Right lobe of liver (tissue), 6 donors: ENCODE measurements around the gene ALG1L2. TPM values are rescaled to one million over a fixed set of nuclear protein-coding genes. Genes with fewer than 3 reads are reported as not detected.
A peak's percentile ranks its signal among the peaks of the same experiment; 100 is the strongest.
"Not testable (repeated sequence)": the region's sequence is repeated elsewhere in the genome, so short reads cannot be mapped to it uniquely, and the experiment has no call there.

ENCODE experiments used
- ATAC-seq, 4 donors: fragments of 200-7000 bp; cut with Tn5 transposase; one replicate each; pipeline ENCODE4 v1.9.1; 2020; ENCODE audit warnings: mild to moderate bottlenecking in 4 of 4, moderate library complexity in 4 of 4
- DNase-seq, 3 donors: peaks; one replicate each; pipeline ENCODE4 v3.0.0-alpha.2; 2020
- H3K27ac ChIP-seq, 3 donors: fragments of 200-600 bp; one replicate each; pipeline ENCODE4 v1.8.0; 2022
- H3K27me3 ChIP-seq, 2 donors: fragments of 200-600 bp; one replicate each; pipeline ENCODE4 v1.8.0; 2022
- H3K36me3 ChIP-seq, 4 donors: fragments of 200-600 bp; sonication (generic) in 1 of 4; one replicate each; pipeline versions ENCODE4 v1.5.1 to v1.8.0; 2017 to 2022; ENCODE audit warnings: control low read depth in 1 of 4
- H3K4me1 ChIP-seq, 4 donors: fragments of 200-600 bp; sonication (generic) in 1 of 4; one replicate each; pipeline versions ENCODE4 v1.5.1 to v1.8.0; 2017 to 2022; ENCODE audit warnings: control low read depth in 1 of 4
- H3K4me3 ChIP-seq, 3 donors: fragments of 200-600 bp; one replicate each; pipeline ENCODE4 v1.8.0; 2022
- H3K9me3 ChIP-seq, 4 donors: fragments of 200-600 bp; sonication (generic) in 1 of 4; one replicate each; pipeline versions ENCODE4 v1.5.1 to v1.8.0; 2017 to 2022; ENCODE audit warnings: control low read depth in 1 of 4
- CTCF ChIP-seq, 4 donors: fragments of 200-600 bp in 3 of 4; fragments of 450-650 bp in 1 of 4; IDR thresholded peaks; one replicate each; pipeline versions ENCODE4 v1.5.1 to v1.8.0; 2016 to 2022; ENCODE audit warnings: antibody characterized with exemption in 4 of 4, mild to moderate bottlenecking in 2 of 4
- POLR2A ChIP-seq: fragments of 450-650 bp; IDR thresholded peaks from one replicate; pipeline ENCODE4 v1.6.1; 2017; ENCODE audit warnings: antibody characterized with exemption, mild to moderate bottlenecking
- WGBS: methylation state at CpG from one replicate; pipeline ENCODE4 v1.1.6; 2018; ENCODE audit warnings: low coverage, low lambda C conversion rate; ENCODE audit not compliant: insufficient coverage; ENCODE audit errors: missing lambda C conversion rate; 5-methylcytosine and 5-hydroxymethylcytosine counted together
- intact Hi-C, 2 donors: fragments of 100-400 bp; cut with DNase I; formaldehyde crosslinking; loops; one replicate each; pipeline versions ENCODE4 v1.11.2 to v1.14.1; 2022
- total RNA-seq, 6 experiments: library from RNA; depleted of rRNA in 2 of 6; stranded (reverse); fragments of >200 nt in 2 of 6; fragmentation: NEBNext Ultra II Directional in 3 of 6; extraction: Animal tissue kit (Norgen Biotek cat#: 25700) in 3 of 6; gene quantifications; one replicate each; pipeline versions ENCODE4 v1.1.0 to v1.2.4, GENCODE V29; 2016 to 2023
- donor health status: DM: no; HTN: yes; CAD: no.
- donor health status: DM: no; HTN: no; CAD: no.
- donor health status: DM: no; HTN: no; CAD: no.
- donor health status: DM: no; HTN: yes; CAD: no.
- donor health status: DM: no; HTN: yes; CAD: no.

ALG1L2 gene
- total RNA-seq, 6 experiments from 2014 or later = 0.61 to 1.3 TPM; not detected in 4

GRCh38 chr3:130111865-130112747 lies 30.5 kb downstream of the ALG1L2 start:
- DNase-seq = peak; percentile 100
- 2% methylated on average over 21 of the region's 63 CpGs for WGBS
- Histone ChIP-seq H3K27ac (peak overlapping the region; percentile 38 to 64 (median 53)), H3K4me3 (peak overlapping the region; percentile 48 to 84 (median 65))
- H3K36me3 ChIP-seq, intact Hi-C loops, H3K27me3 ChIP-seq, H3K9me3 ChIP-seq, H3K4me1 ChIP-seq: not testable (repeated sequence)
- ATAC-seq = peak in 1 of 4 donors; percentile 45
- peak; percentile 20 for TF ChIP-seq POLR2A

GRCh38 chr3:130112748-130113073 lies 31.1 kb downstream of the ALG1L2 start:
- DNase-seq, ATAC-seq, H3K9me3 ChIP-seq, H3K27me3 ChIP-seq, H3K36me3 ChIP-seq, intact Hi-C loops, H3K4me1 ChIP-seq: not testable (repeated sequence)
- Histone ChIP-seq H3K27ac (peak overlapping the region in 1 of 3 donors; percentile 64), H3K4me3 (peak overlapping the region; percentile 48 to 84 (median 65))
- 5% methylated on average over 7 of the region's 7 CpGs for WGBS

- H3K9me3 ChIP-seq, H3K4me1 ChIP-seq, H3K36me3 ChIP-seq, ATAC-seq, DNase-seq, H3K27ac ChIP-seq, intact Hi-C loops, H3K4me3 ChIP-seq, H3K27me3 ChIP-seq: not testable (repeated sequence)
- WGBS = 78% methylated on average over 2 of the region's 2 CpGs
Measured at GRCh38 chr3:130115400-130115799, 33.8 kb downstream of the ALG1L2 start.

- no peaks in the 10 kb centered on the region for H3K36me3 ChIP-seq
- no peak for DNase-seq
- ATAC-seq = no peak
- H3K9me3 ChIP-seq = no peaks in the 10 kb centered on the region
- peaks cover 0 to under 1% (median 0%) of the 10 kb centered on the region in 4 donors for H3K4me1 ChIP-seq
- H3K27ac ChIP-seq = no peak overlapping the region
- TF ChIP-seq CTCF (IDR thresholded peaks at IDR 0.05) = no peak
- TF ChIP-seq POLR2A = no peak
- no peak overlapping the region for H3K4me3 ChIP-seq
- intact Hi-C loops = no loop called here
- H3K27me3 ChIP-seq = no peaks in the 10 kb centered on the region
Measured at GRCh38 chr3:130117933-130118332, 36.3 kb downstream of the ALG1L2 start.

GRCh38 chr3:130119824-130120223 lies 38.2 kb downstream of the ALG1L2 start:
- H3K4me3 ChIP-seq, H3K9me3 ChIP-seq, intact Hi-C loops, ATAC-seq, H3K27me3 ChIP-seq, H3K27ac ChIP-seq, H3K4me1 ChIP-seq, H3K36me3 ChIP-seq, DNase-seq: not testable (repeated sequence)
- WGBS = 68% methylated on average over 8 of the region's 9 CpGs

- H3K27ac ChIP-seq, H3K27me3 ChIP-seq, ATAC-seq, H3K4me3 ChIP-seq, H3K36me3 ChIP-seq, intact Hi-C loops, H3K4me1 ChIP-seq, DNase-seq, H3K9me3 ChIP-seq: not testable (repeated sequence)
- 72% methylated on average over 2 of the region's 3 CpGs for WGBS
Measured at GRCh38 chr3:130120291-130120690, 38.7 kb downstream of the ALG1L2 start.

GRCh38 chr3:130122891-130123775 lies 41.5 kb downstream of the ALG1L2 start:
- ATAC-seq, intact Hi-C loops, H3K9me3 ChIP-seq, DNase-seq, H3K36me3 ChIP-seq, H3K4me3 ChIP-seq, H3K27ac ChIP-seq, H3K4me1 ChIP-seq, H3K27me3 ChIP-seq: not testable (repeated sequence)
- WGBS = 53% methylated on average over 14 of the region's 17 CpGs

GRCh38 chr3:130125406-130125805 lies 43.8 kb downstream of the ALG1L2 start:
- H3K27me3 ChIP-seq, H3K9me3 ChIP-seq, H3K4me1 ChIP-seq, intact Hi-C loops, H3K36me3 ChIP-seq, ATAC-seq, H3K4me3 ChIP-seq, DNase-seq, H3K27ac ChIP-seq: not testable (repeated sequence)
- WGBS = 80% methylated on average over 2 of the region's 2 CpGs

GRCh38 chr3:130136337-130136736 lies 54.7 kb downstream of the ALG1L2 start:
- H3K4me3 ChIP-seq, ATAC-seq: not testable (repeated sequence)
- 42% methylated on average over 6 of the region's 7 CpGs for WGBS

GRCh38 chr3:130137685-130138084 lies 56.1 kb downstream of the ALG1L2 start:
- DNase-seq, intact Hi-C loops, H3K9me3 ChIP-seq, H3K4me3 ChIP-seq, H3K27ac ChIP-seq, H3K36me3 ChIP-seq, ATAC-seq, H3K27me3 ChIP-seq, H3K4me1 ChIP-seq: not testable (repeated sequence)
- 76% methylated on average over 2 of the region's 2 CpGs for WGBS

More at GRCh38 chr3:130136337-130136736, 54.7 kb downstream of the ALG1L2 start:
- H3K4me1 ChIP-seq, H3K27me3 ChIP-seq, DNase-seq, intact Hi-C loops, H3K36me3 ChIP-seq, H3K27ac ChIP-seq, H3K9me3 ChIP-seq: not testable (repeated sequence)
